ENCODE measurements around the gene KAT14. TPM values are rescaled to one million over a fixed set of nuclear protein-coding genes. Genes with fewer than 3 reads are reported as not detected.

KAT14 gene
- total RNA-seq, 1 donor from 2014 or later: 8.4 TPM

DNA sequence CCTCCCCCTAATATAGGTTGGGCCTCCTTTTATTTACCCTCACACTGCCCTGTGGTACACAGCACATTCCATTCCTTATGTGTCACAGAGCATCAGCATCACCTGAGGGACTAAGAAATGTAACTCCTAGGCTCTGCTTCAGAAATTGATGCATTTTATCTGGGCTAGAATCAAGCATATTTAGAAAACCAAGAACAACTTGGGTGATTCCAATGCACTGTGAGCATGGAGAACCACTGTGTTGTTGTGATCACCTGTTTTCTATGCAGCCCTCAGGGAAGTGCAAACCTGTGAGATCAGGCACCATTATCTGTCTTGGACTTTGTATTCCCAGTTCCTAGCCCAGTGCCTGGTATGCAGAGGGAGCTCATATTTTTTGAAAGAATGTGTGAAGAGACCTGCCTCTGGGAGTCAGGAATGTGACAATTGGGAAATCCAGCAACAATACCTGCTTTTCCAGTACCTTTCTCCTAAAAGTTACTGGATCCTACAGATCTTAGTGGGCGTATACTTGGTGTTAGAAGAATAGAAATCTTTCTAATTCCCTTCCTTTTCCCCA, 7.0 kb downstream of the KAT14 start:
- H3K27me3 Mint-ChIP-seq (ENCODE audit: low read depth, unreplicated experiment): no peaks in the 10 kb centered on the region

DNA sequence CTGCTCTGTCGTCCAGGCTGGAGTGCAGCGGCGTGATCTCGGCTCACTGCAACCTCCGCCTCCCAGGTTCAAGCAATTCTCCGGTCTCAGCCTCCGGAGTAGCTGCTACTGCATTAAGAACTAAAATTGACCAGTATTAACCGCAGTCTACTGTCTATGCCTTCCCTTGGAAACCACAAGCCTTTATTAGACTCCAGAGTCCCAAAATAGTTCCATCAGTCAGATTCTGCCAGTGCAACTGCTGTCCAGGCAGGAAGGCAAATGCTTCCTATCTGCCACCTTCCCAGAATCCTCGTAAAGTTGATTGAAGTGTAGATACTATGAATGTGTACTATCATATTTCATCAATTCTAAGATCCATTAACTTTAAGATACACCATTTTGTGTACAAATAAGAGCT, 16.7 kb downstream of the KAT14 start:
- H3K27me3 ChIP-seq (ENCODE audit: insufficient read depth, low read length): no peaks in the 10 kb centered on the region
- peaks cover 3% of the 10 kb centered on the region for H3K36me3 Mint-ChIP-seq (ENCODE audit: low read depth, unreplicated experiment)
- no peaks in the 10 kb centered on the region for H3K9me3 Mint-ChIP-seq (ENCODE audit: unreplicated experiment)
- no peaks in the 10 kb centered on the region for H3K4me1 ChIP-seq (ENCODE audit: insufficient read depth, low read length)
- H3K27ac ChIP-seq (ENCODE audit: low read depth, low read length): no peak overlapping the region
- FAIRE-seq (no peak), DNase-seq (ENCODE audit: low read depth) (no peak)
- no peak overlapping the region for H3K4me2 ChIP-seq (ENCODE audit: low read length)
- H4K20me1 ChIP-seq (ENCODE audit: insufficient read depth, low read length): no peaks in the 10 kb centered on the region
- no peaks in the 10 kb centered on the region for H3K27me3 Mint-ChIP-seq (ENCODE audit: low read depth, unreplicated experiment)
- no peak overlapping the region for H3K4me3 Mint-ChIP-seq (ENCODE audit: unreplicated experiment)
- H3K9ac ChIP-seq (ENCODE audit: low read length): no peak overlapping the region
- peaks cover 16% of the 10 kb centered on the region for H3K36me3 ChIP-seq (ENCODE audit: insufficient read depth, low read length)
- H2AFZ ChIP-seq (ENCODE audit: low read depth, low read length): no peak overlapping the region
- no peaks in the 10 kb centered on the region for H3K79me2 ChIP-seq (ENCODE audit: insufficient read depth, low read length)
- H3K27ac Mint-ChIP-seq (ENCODE audit: unreplicated experiment): no peak overlapping the region
- H3K4me1 Mint-ChIP-seq (ENCODE audit: low read depth, unreplicated experiment): no peaks in the 10 kb centered on the region
- TF ChIP-seq, protein P1, sequence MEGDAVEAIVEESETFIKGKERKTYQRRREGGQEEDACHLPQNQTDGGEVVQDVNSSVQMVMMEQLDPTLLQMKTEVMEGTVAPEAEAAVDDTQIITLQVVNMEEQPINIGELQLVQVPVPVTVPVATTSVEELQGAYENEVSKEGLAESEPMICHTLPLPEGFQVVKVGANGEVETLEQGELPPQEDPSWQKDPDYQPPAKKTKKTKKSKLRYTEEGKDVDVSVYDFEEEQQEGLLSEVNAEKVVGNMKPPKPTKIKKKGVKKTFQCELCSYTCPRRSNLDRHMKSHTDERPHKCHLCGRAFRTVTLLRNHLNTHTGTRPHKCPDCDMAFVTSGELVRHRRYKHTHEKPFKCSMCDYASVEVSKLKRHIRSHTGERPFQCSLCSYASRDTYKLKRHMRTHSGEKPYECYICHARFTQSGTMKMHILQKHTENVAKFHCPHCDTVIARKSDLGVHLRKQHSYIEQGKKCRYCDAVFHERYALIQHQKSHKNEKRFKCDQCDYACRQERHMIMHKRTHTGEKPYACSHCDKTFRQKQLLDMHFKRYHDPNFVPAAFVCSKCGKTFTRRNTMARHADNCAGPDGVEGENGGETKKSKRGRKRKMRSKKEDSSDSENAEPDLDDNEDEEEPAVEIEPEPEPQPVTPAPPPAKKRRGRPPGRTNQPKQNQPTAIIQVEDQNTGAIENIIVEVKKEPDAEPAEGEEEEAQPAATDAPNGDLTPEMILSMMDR (IDR thresholded peaks at IDR 0.05; ENCODE audit: insufficient read depth, low read depth, low read length): no peak
- TF ChIP-seq EZH2 (IDR thresholded peaks at IDR 0.05; ENCODE audit: insufficient read depth, low read length): no peak
- H3K4me3 ChIP-seq (ENCODE audit: insufficient read depth, low read depth, low read length): no peak overlapping the region
- H3K9me3 ChIP-seq (ENCODE audit: insufficient read depth, low read depth, low read length): no peaks in the 10 kb centered on the region

More for the DNA sequence above, 7.0 kb downstream of the KAT14 start:
- H4K20me1 ChIP-seq (ENCODE audit: insufficient read depth, low read length): peaks cover 8% of the 10 kb centered on the region
- H3K9ac ChIP-seq (ENCODE audit: low read length): no peak overlapping the region
- DNase-seq (ENCODE audit: low read depth) (no peak), FAIRE-seq (no peak)
- Mint-ChIP-seq H3K4me3 (ENCODE audit: unreplicated experiment) (no peak overlapping the region), H3K9me3 (ENCODE audit: unreplicated experiment) (no peaks in the 10 kb centered on the region), H3K36me3 (ENCODE audit: low read depth, unreplicated experiment) (peaks cover 1% of the 10 kb centered on the region), H3K4me1 (ENCODE audit: low read depth, unreplicated experiment) (no peaks in the 10 kb centered on the region), H3K27ac (ENCODE audit: unreplicated experiment) (peak overlapping the region; percentile 20)
- no peak overlapping the region for H2AFZ ChIP-seq (ENCODE audit: low read depth, low read length)
- no peaks in the 10 kb centered on the region for H3K4me1 ChIP-seq (ENCODE audit: insufficient read depth, low read length)
- H3K79me2 ChIP-seq (ENCODE audit: insufficient read depth, low read length): peaks cover 24% of the 10 kb centered on the region
- no peaks in the 10 kb centered on the region for H3K27me3 ChIP-seq (ENCODE audit: insufficient read depth, low read length)
- H3K27ac ChIP-seq (ENCODE audit: low read depth, low read length): no peak overlapping the region
- H3K9me3 ChIP-seq (ENCODE audit: insufficient read depth, low read depth, low read length): no peaks in the 10 kb centered on the region
- H3K36me3 ChIP-seq (ENCODE audit: insufficient read depth, low read length): peaks cover 11% of the 10 kb centered on the region
- no peak for TF ChIP-seq EZH2 (IDR thresholded peaks at IDR 0.05; ENCODE audit: insufficient read depth, low read length)
- TF ChIP-seq, protein P1 (IDR thresholded peaks at IDR 0.05; ENCODE audit: insufficient read depth, low read depth, low read length): no peak
- H3K4me2 ChIP-seq (ENCODE audit: low read length): no peak overlapping the region
- no peak overlapping the region for H3K4me3 ChIP-seq (ENCODE audit: insufficient read depth, low read depth, low read length)

DNA sequence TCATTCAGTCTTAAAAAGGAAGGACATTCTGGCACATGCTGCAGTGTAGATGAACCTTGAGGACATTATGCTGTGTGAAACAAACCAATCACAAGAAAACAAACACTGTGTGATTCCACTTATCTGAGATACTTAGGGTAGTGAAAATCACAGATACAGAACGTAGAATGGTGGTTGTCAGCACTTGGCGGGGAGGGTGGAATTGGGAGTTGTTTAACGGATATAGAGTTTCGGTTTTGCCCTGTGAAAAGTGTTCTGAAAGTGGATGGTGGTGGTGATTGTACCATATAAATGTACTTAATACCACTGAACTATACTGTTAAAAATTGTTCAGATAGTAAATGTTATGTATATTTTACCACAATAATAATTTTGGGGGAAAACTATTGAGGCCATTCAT, 18.4 kb downstream of the KAT14 start:
- H3K9me3 Mint-ChIP-seq (ENCODE audit: unreplicated experiment): no peaks in the 10 kb centered on the region
- no peaks in the 10 kb centered on the region for H3K36me3 Mint-ChIP-seq (ENCODE audit: low read depth, unreplicated experiment)
- Histone ChIP-seq H2AFZ (ENCODE audit: low read depth, low read length) (no peak overlapping the region), H3K36me3 (ENCODE audit: insufficient read depth, low read length) (peaks cover 14% of the 10 kb centered on the region), H3K79me2 (ENCODE audit: insufficient read depth, low read length) (no peaks in the 10 kb centered on the region), H3K4me2 (ENCODE audit: low read length) (no peak overlapping the region), H3K9ac (ENCODE audit: low read length) (no peak overlapping the region), H3K4me1 (ENCODE audit: insufficient read depth, low read length) (no peaks in the 10 kb centered on the region), H3K27ac (ENCODE audit: low read depth, low read length) (no peak overlapping the region), H3K9me3 (ENCODE audit: insufficient read depth, low read depth, low read length) (no peaks in the 10 kb centered on the region), H4K20me1 (ENCODE audit: insufficient read depth, low read length) (no peaks in the 10 kb centered on the region), H3K27me3 (ENCODE audit: insufficient read depth, low read length) (no peaks in the 10 kb centered on the region), H3K4me3 (ENCODE audit: insufficient read depth, low read depth, low read length) (no peak overlapping the region)
- no peak overlapping the region for H3K27ac Mint-ChIP-seq (ENCODE audit: unreplicated experiment)
- TF ChIP-seq EZH2 (IDR thresholded peaks at IDR 0.05; ENCODE audit: insufficient read depth, low read length): no peak
- TF ChIP-seq, protein P1 (IDR thresholded peaks at IDR 0.05; ENCODE audit: insufficient read depth, low read depth, low read length): no peak
- H3K27me3 Mint-ChIP-seq (ENCODE audit: low read depth, unreplicated experiment): no peaks in the 10 kb centered on the region
- no peak overlapping the region for H3K4me3 Mint-ChIP-seq (ENCODE audit: unreplicated experiment)
- no peaks in the 10 kb centered on the region for H3K4me1 Mint-ChIP-seq (ENCODE audit: low read depth, unreplicated experiment)
- FAIRE-seq (no peak), DNase-seq (ENCODE audit: low read depth) (no peak)

Measured in astrocyte (in vitro differentiated cells and primary cell).